ENCODE results near the gene AATK.

Gene AATK

DNA sequence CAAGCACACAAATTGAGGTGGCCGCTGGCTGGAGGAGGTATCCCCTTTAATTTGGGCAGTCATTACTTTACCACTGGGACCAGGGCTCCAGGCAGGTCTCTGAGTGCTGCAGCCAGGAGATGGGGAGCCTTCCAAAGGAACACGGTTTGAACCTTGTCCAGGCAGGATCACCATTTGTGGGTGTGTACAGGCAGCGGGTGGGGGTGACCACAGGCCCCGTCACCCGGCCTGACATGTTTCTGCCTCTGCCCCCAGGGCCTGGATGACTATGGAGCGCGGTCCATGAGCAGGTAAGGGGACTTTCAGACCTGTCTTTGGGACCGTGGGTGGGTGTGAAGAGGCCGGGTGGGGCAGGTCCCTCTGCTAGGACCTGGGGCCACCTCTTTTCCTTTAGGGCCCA, 57.8 kb downstream of the AATK start:
- no peak for DNase-seq

- DNase-seq: no peak
Measured at GRCh38 chr17:81106716-81107115, 59.3 kb downstream of the AATK start.

- DNase-seq: no peak
Measured at GRCh38 chr17:81103379-81103778, 62.6 kb downstream of the AATK start.

DNA sequence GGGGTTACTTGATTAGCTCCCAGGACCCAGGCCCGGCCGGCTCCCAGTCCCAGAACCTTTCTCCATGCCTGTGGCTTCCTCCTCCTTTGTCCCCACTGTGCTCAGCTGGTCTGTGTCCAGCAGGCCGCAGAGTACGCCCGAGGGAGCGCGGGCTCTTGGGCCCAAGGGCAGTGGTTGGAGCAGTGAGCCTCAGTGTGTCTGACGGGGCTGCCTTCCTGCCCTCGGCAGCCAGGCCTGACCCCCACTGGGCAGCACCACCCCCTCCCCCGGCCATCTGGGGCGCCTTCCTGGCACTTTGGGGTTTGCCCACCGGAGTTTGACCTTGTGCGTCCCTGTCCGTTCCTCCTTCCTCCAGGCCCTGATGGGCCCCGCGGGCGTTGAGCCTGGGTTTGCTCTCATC, 63.2 kb downstream of the AATK start:
- DNase-seq: no peak

DNA sequence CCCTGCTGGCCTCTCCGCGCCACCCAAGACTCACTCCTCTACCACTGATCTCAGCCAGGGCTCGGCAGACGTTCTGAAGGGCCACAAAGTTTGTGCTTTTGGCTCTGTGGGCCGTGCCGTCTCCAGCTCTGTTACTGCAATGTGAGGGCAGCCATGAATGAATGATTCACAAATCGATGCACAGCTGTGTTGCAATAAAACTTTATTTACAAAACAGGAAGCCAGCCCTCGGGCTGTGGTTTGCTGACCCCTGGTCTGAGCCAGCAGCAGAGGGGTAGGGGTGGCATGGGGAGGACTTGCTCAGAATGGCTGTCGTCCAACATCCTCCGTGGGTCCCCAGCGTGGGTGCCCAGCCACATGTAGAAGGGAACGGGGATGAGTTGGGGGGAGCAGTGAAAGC, 63.7 kb downstream of the AATK start:
- DNase-seq: no peak

DNA sequence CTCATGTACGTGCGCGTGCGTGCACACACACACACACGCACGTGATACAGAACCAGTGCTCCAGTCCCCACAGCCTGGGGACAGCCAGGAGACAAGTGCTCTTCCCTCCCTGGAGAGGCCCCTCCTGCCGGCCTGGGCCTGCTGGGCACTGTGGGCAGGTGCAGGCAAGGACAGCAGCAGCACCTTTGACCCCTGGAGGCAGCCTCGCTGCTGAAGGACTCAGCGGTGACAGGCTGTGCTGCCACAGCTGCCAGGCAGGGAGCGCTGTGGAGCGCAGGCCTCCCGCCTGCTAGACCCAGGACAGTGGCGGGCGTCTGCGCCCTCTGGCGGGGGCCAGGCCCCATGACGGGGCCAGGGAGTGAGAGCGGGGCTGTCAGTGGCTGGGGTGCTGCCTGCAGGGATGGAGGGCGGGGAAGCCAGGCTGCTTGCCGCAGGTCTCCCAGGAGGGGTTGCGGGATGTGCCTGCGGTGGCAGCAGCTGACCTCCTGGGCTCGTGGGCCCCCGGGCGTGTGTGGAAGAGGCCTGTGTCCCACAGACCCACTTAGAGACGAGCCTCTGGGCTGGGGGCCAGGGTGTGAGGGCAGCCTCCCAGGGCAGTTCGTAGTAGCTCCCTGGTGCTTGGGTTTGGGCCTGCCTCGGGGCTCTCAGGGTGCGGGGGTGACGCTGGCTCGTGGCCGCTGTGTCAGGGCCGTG, 64.3 kb downstream of the AATK start:
- peak; percentile 87 to 91 for DNase-seq

GRCh38 chr17:81100668-81101067, 65.4 kb downstream of the AATK start:
- no peak for DNase-seq

DNA sequence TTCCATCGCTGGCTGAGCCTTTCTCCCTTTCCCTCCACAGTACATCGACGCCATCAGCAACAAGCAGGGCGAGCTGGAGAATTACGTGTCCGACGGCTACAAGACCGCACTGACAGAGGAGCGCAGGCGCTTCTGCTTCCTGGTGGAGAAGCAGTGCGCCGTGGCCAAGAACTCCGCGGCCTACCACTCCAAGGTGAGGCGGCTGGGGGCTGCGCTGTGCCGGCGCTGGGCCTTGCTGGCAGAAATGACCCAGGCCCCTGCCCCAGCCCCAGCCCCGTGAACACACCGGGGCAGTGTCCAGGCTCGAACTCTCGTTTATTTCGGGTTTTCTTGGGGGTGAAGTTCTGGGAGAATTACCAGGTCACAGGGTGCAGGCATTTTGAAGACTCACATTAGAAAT, 66.1 kb downstream of the AATK start:
- DNase-seq: no peak

DNA sequence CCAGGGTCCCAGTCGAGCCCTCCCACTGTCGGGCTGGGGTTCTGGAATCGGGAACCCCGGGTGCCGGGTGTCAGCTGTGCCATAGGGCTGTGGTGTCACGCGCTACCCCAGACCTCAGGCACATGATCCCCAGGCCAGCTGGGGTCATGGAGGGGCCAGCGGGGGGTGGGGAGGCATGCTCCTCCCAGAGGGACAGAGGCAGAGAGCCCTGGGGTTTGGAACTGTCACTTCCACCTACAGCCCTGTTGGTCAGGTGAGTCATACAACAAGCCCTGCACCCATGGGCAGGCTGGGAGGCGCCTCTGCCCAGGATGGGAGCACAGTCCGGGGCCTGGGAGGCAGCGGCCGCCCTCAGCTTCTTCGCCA, 68.1 kb downstream of the AATK start:
- no peak for DNase-seq

DNA sequence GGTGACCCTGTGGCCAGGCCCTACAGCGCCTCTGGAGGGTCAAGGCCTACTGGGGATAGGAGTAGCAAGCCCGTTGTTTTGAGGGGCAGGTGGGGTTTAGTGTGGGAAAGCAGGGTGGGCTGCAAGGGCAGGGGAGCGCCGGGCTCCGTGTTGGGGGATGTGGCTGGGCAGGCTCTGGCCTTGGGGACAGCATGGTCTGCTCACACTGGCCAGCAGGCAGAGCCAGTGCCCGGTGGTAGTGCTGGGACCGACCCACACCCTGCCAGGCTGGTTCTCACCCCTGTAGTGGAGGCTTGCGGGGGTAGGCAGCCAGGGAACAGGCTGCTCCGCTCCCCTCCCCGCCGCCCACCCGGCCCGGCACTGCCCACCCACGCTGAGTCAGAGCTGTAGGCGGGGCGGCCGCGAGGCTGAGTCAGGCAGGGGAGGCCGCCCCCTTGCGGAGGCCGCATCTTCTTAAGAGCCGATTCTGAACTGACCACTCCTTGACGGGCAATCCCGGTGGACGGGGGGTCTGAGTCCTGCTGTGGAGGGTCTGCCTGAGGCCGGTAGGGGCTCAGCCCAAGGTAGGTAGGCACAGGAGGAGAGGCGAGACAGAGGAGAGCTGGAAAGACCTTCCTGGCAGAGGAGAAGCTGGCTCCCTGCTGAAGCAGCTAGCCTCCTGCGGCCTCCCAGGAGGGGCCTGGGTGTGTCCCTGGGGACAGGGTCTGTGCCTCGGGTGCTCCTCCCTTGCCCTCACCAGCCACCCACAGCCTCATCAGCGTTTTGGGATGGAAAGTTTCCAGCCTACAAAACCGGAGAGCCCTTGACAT, 68.7 kb downstream of the AATK start:
- DNase-seq: no peak

DNA sequence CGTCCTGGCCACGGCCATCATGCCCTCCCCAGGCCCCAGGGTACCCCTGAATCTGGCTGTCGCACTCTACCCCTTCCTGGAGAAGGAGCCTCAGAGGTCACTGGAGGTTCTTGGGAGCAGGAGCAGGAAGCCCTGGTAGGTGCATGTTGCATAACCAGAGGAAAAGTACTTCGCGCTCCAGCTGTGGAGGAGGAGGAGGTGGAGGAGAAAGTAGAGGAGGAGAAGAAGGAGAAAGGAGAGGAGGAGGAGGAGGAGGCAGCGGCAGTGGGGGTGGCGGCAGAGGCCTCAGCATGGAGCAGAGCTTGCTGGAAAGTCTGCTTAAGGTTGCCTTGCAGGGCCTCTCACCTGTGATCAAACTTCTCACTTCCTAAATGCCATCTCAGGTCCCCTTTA, 69.3 kb downstream of the AATK start:
- no peak for DNase-seq

- no peak for DNase-seq
Measured at GRCh38 chr17:81095383-81095762, 70.6 kb downstream of the AATK start.

DNA sequence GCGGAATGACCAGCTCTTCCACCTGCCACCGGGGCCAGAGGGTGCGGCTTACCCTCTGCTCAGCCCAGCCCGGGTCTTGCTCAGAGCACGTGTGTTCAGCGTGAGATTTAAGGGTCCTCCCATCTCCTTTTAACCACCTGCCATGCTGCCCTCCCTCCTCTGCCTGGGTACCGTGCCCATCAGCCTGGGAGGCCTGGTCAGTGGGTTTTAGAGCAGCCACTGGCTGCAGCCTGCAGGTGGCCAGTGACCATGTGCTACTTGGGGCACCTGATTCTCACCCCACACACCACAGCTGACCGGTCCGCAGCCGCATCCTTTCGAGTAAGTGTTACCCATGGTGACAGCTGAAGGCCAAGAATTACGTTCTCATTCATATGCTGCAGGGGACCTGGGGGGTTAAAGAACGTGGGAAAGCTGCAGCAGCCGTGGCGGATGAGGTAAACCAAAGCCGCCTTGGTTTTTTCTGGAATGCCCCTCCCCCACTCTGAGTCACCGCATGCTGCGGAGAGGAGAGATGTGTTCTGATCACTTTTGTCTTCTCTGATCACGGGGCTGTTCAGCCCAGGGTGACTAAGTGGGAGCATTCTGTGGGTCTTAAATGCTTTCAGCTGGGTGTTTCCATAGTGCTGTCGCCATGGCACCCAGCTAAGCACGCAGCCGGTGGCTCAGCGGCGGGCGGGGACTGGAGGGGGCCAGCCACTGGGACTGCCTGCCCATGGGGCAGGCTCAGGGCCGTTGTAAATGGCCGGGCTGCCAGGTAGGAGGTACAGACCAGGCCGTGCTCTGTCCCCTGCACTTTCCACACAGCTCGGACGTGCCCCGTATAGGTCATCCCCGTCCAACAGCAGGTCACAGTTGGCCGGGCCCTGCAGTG, 71.3 kb downstream of the AATK start:
- DNase-seq: no peak

- DNase-seq: no peak
Measured at GRCh38 chr17:81093619-81094508, 72.2 kb downstream of the AATK start.

DNA sequence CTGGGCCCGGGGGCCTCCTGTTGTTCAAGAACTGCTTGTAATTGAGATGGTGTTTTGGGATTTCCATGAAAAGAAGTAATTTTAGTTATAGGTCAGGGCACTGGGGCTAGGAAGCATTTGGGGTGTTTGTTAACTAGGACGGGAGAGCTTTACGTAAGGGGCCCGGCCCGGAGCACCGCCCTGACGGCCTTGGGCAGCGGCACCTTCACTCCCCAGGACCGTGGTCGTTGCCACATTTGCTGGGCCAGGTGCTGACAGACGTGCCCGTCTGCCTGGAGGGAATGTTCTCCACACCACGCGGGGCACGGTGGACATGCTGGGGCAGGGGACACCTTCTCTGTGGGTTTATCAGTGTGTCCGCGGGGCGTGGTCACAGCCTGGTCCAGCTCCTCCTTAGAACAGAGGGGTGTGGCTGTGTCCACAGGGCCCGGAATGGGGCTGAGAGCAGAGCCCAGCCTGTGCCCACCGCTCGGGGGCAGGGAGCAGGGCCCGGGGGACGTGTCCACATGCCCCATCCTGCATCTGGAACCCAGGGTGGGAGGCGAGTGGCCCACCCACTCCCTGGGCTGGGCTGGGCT, 73.4 kb downstream of the AATK start:
- no peak for DNase-seq

DNA sequence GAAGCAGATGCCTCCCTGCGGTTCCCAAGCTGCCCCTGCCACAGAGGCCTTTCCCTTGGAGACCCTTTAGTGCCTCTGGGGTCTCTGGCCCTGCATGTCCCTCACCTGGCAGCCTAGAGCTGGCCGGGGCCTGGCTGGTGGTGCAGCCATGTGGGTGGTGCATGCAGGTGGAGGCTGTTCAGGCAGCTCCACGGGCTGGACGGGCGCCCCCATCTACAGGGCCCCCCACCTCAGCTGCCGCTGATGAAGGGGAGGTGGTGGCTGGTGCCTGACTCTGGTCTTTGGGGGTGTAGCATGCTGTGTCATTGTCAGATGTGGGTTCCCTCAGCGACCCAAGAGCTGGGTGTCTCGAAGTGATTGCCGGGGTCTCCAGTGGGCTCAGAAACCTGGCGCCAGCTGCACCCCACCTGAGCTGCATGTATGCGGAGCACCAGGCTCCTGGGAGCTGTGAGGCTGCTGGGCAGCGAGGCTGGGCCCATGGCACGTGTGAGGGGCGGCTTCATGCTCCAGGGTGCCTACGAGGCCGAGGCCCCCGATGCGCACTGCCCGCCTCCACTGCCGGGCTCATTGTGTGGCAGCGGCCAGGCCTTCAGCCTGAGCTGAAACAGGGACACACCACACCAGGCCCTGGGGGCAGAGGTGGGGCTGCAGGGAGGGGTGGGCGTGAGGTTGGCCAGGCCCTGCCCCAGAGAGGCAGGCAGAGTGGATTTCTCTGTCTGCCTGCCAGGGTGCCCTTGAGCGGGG, 74.1 kb downstream of the AATK start:
- no peak for DNase-seq

- DNase-seq: no peak
Measured at GRCh38 chr17:81091154-81091553, 74.9 kb downstream of the AATK start.

- peak; percentile 55 to 61 for DNase-seq
Measured at GRCh38 chr17:81090361-81091136, 75.5 kb downstream of the AATK start.

DNA sequence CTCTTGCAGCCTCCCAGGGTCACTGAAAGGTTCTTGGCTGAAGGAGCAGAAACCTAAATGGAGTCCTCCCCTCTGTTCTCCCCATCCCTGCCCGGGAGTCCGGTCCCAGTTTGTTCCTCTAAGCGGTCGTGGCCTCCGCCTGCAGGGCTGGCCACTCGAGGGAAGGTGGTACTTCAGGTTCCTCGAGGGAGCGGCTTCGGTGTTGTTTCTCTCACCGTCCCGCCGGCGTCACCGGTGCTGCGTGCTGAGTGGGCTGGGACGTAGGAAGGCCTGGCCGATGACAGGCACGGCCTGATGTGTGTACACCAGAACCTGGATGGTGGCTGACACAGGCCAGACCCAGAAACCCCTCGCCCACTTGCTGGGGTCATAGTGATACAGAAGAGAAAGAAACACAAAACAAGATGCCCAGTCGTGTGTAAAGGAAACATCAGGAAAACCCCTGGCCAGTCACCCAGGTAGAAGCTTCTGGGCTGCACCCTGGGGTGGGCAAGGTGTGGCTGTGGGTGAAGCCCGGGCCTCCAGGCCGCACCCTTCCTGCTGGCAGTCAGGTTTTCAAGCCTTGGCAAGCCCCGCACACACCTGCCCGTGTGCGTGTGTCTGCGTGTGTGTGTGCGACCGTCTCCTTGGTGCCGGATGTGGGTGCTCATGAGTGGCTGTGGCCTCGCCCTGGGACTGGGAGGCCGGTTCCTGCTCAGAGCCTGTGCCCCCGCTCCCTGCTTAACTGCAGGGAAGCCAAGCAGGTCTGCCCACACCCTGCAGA, 79.1 kb downstream of the AATK start:
- DNase-seq: no peak

- no peak for DNase-seq
Measured at GRCh38 chr17:81085420-81085911, 80.6 kb downstream of the AATK start.

All from Kasumi-1 (cell line).